Fibroblast of lung (primary cell): ENCODE measurements around the gene SLC37A1.

ENCODE experiments used
- CTCF ChIP-seq, 2 donors: IDR thresholded peaks in 1 of 2; conservative IDR thresholded peaks in 1 of 2; 1 replicate in 1 of 2; 2 replicates in 1 of 2; pipeline ENCODE4 v1.5.1; 2011 to 2012; ENCODE audit warnings: low read length in 2 of 2, control low read depth in 1 of 2, inconsistent platforms in 1 of 2, low read depth in 1 of 2, mild to moderate bottlenecking in 1 of 2
- EZH2 ChIP-seq: IDR thresholded peaks from 2 replicates; pipeline ENCODE4 v1.5.1; 2012; ENCODE audit warnings: low read length, control low read depth, mild to moderate bottlenecking; ENCODE audit errors: missing control alignments

- TF ChIP-seq CTCF (conservative IDR thresholded peaks at IDR 0.05 in 1 of 2, IDR thresholded peaks at IDR 0.05 in 1 of 2; ENCODE audit: low read depth in 1 of 2, low read length in 2 of 2) (no peak), EZH2 (no peak)
Observed at GRCh38 chr21:42618707-42619102, 105.1 kb downstream of the SLC37A1 start.
